ENCODE measurements around the gene CEND1.

Gene CEND1

DNA sequence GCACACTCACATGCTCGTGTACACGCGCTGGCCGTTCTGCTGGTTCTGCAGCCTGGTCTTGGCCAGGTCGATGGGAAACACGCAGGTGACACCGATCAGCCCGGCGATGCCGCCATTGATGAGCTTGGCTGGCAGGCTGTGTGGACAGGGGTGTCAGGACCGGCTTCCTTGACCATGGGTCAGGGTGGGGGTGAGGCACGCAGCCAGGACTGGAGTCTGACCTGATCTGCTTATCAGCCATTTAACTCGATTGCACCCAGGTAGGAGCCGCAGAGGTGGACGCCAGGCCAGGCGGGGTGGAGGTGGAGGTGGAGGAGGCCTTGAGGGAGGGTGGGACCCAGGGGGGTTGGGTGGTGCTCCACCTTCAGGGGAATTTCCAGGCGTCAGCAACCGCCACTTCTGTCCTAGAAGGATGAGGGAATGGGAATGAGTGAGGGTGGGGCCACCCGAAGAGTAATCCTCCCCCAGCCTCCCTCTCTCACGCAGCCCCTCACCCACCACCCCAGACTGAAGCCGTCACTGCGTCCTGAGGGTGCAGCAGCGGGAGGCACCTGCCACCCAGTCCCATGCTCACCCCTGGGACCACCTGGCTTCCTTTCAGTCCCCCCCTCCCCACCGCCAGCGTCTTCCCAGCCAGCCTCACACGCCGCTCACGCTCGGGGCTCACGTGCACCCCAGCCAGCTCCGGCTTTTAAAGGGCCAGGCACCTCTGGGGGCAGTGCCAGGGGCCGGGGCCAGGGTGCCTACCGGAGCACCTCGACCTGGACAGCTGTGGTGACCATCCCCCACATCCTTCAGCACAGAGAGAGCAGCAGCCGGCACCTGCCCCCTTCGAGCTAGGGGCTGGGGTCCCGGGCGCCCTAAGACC lies 5.1 kb upstream of the CEND1 start:
- DNase-seq = no peak

DNA sequence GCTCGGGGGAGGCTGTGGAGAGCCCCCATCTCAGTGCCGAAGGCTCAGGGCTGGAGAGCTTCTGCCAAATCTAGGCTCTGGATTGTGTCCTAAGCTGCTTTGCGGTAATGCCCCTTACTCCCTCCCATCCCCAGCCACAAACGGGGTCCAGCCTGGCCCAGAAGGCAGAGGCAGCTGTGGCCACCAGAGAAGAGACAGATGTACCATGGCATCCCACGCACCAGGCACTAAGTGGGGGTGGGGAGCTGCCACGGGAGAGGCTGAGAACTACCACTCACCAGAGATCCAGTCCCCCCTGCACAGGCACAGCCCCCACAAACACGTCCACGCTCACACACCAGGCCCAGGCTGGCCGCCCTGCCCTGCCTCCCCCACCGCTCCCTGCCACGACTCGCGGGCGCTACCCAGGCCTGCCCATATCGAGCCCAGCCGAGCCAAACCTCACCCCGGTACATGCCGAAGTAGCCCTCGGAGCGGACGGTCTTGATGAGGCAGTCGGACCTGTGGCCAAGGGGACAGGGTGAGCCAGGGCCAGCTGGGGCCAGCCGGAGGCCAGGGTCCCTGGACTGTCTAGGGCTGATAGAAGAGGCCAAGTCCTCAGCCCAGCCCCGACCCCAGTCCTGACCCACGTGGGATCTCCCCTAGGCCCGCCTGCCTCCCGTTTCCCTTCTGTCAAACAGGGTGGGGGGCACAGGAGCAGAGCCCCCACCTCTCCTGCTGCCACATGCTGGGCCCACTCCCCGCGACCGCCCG lies 4.3 kb upstream of the CEND1 start:
- DNase-seq = no peak

DNA sequence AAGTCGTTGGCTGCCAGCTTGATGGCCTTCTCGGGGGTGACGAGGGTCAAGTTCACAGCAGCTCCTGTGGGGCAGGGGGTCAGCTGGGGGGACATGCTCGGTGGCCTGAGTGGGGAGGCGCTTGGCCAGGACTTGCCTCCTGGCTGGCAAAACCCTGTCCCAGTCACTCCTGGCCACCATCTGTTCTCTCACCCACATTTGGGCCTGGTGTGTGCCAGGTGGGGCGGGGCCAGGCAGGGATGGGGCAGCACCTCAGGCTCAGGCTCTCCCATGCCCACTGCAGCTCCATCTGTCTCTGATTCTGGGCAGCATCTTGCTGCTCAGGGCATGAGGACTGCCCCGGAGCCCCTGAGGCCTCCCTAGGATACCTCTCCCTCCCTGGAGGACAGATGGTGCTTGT lies 3.7 kb upstream of the CEND1 start:
- no peak for DNase-seq

DNA sequence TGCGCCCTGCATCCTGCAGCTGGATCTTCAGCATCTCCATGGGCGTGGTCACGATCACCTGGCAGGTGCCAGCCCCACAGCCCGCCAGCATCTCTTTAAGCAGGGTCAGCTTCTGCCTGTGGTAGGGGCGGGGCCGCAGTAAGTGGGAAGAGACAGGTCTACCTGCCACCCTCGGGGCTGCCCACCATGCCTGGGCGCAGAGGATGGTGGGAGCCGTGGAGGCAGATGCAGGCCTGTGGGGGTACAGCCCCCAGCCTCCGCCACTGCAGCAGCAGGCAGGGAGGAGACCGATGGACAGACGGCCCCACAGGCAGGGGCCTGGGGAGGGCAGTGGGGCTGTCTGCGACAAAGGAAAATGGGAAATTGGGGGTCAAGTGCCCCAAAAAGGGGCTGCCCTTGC lies 3.0 kb upstream of the CEND1 start:
- DNase-seq = no peak

DNA sequence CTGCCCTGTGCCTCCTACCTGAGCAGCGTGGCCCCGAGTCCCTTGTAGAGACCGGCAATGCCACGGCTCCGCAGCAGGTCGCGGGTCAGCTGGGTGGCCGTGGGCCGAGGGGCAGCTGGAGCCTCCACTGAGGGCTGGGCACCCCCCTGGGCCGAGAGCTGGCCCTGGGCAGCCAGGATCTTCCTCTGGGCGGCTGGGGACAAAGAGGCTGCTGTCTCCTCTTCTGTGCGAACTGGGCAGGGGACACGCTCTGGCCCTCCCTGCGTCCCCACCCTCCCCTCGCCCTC lies 2.6 kb upstream of the CEND1 start:
- no peak for DNase-seq

DNA sequence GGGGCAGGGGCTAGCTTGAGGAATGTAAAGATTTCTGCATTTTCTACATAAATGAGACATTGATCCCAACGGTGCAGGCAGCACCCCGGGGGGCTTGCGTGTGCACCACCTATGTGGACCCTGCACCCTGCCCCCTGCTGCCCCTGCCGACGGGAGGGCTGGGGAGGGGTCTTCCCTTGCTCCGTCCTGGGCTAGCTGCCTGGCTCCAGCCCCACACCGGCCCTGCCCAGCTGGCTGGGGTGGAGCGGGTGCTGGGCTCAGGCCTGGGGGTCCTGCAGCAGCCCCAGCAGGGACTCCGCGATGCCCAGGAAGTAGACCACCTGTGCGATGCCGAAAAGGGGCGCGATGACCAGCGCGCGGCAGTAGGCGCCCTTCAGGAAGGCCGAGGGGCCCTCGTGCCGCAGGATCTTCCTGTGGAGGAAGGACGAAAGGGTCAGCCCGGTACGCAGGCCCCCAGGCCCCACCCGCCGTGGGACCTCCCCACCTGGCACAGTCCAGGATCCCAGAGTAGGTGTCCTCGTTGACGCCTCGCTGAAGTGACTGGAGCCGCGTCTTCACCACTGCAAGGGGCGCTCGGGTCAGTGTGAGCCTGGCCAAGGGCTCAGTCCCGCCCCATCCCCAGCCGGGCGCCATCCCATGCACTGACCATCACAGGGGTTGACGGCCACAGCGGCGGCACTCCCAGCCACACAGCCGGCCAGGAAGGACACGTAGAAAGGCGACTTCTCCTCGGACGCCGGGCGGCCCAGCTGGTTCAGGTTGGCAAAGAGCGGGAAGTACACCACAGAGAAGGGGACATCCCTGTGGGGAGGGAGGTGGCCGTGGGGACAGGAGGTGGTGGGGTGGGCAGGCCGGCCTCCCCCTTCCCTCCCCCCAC lies 2.0 kb upstream of the CEND1 start:
- no peak for DNase-seq

DNA sequence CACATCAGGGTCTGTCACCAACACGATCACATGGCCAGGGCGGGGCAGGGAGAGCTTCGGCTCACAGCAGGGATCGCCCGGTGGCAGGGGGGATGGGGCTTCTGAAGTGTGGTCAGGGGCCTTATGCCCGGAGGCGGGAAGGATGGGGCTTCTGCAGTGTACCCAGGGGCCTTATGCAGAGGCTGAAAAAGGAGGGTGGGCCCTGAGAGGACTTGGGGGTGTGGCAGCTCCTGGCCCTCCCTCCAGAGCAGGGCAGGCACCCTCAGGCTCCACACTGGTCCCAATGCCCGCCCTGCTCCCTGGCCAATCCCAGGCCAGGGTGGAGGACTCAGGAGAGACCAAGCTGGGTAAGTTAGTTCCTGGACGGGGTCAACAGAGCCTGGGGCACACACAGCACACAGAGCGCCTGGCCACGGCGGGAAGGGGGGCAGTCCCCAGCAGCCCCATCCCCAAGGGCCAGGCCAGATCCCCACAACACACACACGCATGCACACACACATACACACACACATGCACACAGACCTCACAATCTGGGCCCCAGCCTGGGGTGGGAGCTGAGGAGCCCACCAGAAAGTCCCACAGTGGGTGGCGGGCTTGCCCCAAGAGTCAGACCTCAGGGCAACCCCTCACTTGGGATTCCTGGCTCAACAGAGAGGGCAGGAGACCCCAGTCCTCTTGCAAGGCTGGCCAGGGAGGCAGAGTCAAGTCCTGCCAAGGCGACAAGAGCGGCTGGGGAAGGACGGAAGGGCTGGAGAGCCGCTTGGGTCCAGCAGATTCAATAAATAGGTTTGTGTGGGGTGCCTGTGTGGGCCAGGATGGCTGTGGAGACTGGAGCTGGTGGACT lies 1.1 kb upstream of the CEND1 start:
- no peak for DNase-seq

DNA sequence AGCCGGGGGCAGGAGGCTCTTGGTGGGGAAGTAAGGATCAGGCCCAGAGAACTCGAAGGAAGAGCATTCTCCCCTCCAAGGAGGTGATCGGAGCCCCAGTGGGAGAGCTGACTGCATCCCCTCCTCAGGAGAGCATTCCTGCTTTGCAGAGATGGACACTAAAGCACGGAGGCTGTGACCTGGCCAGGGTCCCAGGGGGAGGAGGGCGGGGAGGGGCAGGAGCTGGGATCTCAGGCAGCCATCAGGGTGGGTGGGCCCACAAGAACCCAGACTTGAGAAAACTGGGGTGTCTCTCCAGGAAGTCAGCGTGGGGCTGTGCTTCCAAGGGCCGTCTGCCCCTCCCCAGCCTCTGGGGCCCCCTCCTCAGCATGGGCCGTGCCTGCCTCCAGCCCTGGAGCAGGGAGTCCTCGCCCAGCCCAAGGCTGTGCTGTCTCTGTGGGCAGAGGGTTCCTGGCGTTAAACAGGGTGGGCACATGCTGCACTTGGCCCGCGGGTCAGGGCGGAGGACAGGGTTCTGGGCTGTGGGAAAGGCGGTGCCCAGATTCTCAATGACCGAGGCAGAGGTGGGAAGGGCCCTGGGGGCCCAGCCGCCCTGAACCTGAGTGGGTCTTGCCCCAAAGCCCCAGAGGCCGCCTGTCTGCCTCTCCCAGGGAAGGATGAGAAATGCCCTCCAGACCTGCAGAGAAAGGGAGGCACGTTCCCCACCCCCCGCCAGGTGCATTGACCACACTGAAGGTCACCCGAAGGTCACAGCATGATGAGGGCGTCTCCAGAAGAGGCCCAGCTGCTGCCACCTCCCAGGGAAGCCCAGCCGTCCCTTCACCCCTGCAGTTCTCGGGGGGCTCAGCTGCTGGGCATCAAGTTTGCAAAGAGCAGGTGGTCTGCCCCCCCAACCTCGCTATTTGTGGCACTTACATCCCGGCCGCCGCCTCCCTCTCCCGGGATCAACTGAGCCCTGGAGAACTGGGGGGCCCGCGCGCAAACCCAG lies 643 bp downstream of the CEND1 start:
- DNase-seq = no peak

DNA sequence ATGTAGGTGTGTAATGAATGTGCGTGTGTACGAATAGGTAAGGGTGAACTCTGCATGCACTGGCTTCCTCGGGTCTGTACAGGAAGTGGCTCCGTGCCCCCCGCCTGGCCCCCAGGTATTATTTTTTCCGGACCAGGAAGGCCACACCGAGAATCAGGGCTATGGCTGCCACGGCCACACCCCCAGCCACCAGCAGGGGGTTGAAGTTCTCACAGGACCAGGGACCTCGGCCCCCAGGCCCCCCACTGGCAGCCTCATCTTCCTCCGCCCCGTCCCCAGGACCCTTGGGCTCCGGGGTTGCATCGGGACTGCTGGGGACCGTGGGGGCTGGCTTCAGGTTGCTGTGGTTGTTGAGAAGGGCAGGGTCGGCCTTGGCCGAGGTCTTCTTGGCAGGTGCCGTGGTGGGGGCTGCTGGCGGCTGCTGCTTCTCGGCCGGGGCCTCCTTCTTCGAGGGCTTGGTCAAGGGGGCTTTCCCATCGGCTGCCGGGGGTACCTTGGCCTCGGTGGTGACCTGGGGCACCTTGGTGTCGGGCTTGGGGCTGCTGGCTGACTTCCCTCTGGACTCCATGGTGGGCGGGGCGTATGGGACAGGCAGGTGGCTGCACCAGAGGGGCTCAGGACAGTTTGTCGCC lies 1.8 kb downstream of the CEND1 start:
- no peak for DNase-seq

GRCh38 chr11:787084-787675 lies 2.7 kb downstream of the CEND1 start:
- DNase-seq = no peak

DNA sequence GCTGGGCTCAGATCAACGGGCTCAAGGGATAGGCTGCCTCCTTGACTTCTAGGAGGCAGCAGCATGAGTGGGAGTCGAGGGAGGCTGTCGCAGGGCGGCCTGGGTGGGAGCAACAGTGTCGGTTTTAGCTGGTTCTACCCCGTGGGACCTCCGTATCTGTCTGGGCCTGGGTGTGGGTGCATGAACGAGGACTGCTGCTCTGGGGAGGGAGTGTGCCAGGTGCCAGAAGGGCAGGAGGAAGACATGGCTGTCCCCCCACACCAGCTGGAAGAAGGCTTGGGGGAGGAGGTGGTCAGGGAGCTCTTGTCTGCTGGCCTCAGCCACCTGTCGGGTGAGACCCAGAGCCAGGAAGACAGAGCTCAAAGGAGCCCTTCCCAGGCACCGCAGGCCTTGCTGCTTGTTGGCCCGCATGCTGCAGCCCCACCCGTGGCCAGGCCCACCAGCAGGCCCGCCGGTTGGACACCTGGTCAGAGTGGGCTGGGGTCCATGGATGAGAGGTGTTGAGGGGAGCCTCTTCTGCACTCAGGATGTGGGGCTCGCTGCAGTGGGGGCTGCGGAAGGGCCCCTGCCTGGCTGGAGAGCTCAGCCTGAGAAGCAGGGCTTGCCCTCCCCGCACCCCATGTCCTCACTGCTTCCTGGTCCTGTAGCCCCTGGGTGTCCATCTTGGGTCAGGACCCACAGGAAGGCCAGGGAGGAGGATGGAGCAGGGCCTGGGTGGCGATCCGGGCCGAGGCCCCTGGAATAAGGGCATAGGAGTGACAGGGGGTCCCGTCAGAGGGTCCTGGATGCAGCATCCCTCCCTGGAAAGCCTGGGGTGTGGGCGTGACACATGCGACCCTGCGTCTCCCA lies 3.4 kb downstream of the CEND1 start:
- DNase-seq = no peak

- DNase-seq = peak; percentile 87
These were observed 6.3 kb downstream of the CEND1 start for GRCh38 chr11:783581-784015.

- no peak for DNase-seq
These were observed 7.4 kb downstream of the CEND1 start for GRCh38 chr11:782264-783174.

DNA sequence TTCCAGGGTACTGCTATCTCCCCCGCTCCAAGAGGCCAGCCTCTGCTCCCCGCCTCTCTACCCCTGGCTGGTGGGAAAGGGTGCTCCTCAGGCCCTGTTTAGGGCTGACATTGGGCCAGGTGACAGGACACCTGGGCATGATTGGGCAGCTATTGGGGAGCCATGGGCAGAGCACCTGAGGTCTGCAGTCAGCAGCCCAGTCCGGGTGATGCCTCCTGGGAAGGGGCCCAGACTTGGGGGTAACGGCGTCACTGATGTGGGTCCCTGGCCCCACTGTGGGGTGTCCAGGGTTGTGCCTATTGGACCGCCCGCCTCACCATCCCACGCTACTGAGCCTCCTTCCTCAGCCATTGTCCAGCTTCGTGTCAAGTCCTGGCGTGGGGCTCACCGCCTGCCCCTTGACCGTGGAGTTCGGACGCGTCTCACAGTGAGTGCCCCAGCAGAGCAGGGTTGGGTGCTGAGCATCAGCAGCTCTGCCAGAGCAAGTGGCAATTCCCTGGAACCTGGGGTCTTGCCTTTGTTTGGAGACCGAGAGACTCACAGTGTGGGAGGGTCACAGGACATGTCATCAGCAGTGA lies 9.8 kb downstream of the CEND1 start:
- DNase-seq = no peak

DNA sequence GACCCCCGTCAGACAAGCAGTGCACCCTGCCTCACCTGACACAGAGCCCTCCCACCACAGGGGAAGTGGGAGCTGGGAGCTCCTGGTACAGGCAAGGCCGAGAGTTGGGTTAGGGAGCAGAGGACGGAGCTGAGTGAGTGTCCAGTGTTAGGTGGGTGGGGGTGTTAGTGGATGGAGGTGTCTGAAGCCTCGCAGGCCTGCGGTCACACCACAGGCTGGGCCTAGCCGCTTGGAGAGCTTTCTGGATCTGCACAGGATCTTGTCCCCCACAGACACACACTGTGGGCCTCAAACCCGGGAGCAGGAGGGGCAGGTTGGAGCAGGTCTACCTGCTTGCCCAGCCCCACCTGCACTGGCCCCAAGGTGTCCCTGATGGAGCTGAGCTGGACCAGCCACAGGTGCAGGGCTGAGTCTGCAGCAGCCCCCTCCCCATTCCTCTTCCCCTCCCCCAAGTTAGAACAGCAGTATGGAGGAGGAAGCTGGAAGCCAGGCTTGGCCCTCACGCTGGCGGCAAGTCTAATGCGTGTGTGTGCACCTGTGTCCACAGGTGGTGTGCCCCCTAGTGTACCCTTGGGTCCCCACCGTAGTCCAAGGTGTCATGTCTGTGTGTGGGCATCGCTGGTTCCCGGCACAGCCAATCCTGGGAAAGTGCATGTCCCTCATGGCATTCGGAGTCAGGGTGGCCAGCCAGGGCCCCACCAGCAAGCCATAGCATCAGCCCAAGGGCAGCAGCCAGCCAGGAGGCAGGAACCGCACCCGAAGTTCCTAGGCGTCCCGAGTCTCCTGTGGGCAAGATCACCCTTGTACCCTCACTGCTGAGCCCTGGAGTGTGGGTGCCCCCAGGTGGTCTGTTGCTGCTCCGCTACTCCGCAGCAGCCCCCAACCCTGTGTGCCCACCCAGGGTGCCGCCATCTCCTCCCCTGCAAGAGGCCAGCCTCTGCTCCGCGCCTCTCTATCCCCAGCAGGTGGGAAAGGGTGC lies 10.6 kb downstream of the CEND1 start:
- DNase-seq = no peak
